HEK293 (cell line): ENCODE data around the gene NAA35.

ENCODE experiments used
- BCL11A ChIP-seq: fragments of 450-650 bp; formaldehyde crosslinking; IDR thresholded peaks from 2 replicates; pipeline ENCODE4 v1.5.1; 2016; ENCODE audit warnings: low read depth, missing biosample characterization, missing genetic modification characterization
- HOXD13 ChIP-seq: sonication (generic); formaldehyde crosslinking; IDR thresholded peaks from 2 replicates; pipeline ENCODE4 v1.8.0; 2022; ENCODE audit warnings: missing genetic modification reagents, borderline replicate concordance
- KLF10 ChIP-seq: fragments of 450-650 bp; IDR thresholded peaks from 2 replicates; pipeline ENCODE4 v1.5.1; 2018; ENCODE audit warnings: missing biosample characterization, mild to moderate bottlenecking, missing genetic modification characterization
- KLF7 ChIP-seq: fragments of 450-650 bp; formaldehyde crosslinking; IDR thresholded peaks from 2 replicates; pipeline ENCODE4 v1.5.1; 2016; ENCODE audit warnings: missing biosample characterization, missing genetic modification characterization, borderline replicate concordance
- MZF1 ChIP-seq: fragments of 450-650 bp; formaldehyde crosslinking; IDR thresholded peaks from 2 replicates; pipeline ENCODE4 v1.5.1; 2017; ENCODE audit warnings: missing biosample characterization, missing genetic modification characterization, borderline replicate concordance
- SCRT2 ChIP-seq: fragments of 450-650 bp; formaldehyde crosslinking; IDR thresholded peaks from 2 replicates; pipeline ENCODE4 v1.5.1; 2016; ENCODE audit warnings: missing biosample characterization, missing genetic modification characterization
- YY2 ChIP-seq: fragments of 450-650 bp; formaldehyde crosslinking; IDR thresholded peaks from 2 replicates; pipeline ENCODE4 v1.5.1; 2016; ENCODE audit warnings: missing biosample characterization, missing genetic modification characterization
- ZBTB20 ChIP-seq: fragments of 450-650 bp; formaldehyde crosslinking; IDR thresholded peaks from 2 replicates; pipeline ENCODE4 v1.5.1; 2016; ENCODE audit warnings: missing biosample characterization, missing genetic modification characterization
- ZNF112 ChIP-seq: fragments of 450-650 bp; formaldehyde crosslinking; IDR thresholded peaks from 2 replicates; pipeline ENCODE4 v1.5.0; 2017; ENCODE audit warnings: missing biosample characterization, missing genetic modification characterization
- ZNF140 ChIP-seq: fragments of 450-650 bp; formaldehyde crosslinking; IDR thresholded peaks from 2 replicates; pipeline ENCODE4 v1.5.1; 2016; ENCODE audit warnings: missing biosample characterization, missing genetic modification characterization
- ZNF148 ChIP-seq: fragments of 450-650 bp; formaldehyde crosslinking; IDR thresholded peaks from 2 replicates; pipeline ENCODE4 v1.5.0; 2017; ENCODE audit warnings: missing biosample characterization, missing genetic modification characterization, borderline replicate concordance
- ZNF2 ChIP-seq: fragments of 450-650 bp; formaldehyde crosslinking; IDR thresholded peaks from 2 replicates; pipeline ENCODE4 v1.5.1; 2016; ENCODE audit warnings: missing biosample characterization, missing genetic modification characterization
- ZNF292 ChIP-seq: fragments of 450-650 bp; formaldehyde crosslinking; IDR thresholded peaks from 2 replicates; pipeline ENCODE4 v1.5.1; 2016; ENCODE audit warnings: low read depth, missing biosample characterization, missing genetic modification characterization, borderline replicate concordance
- ZNF518A ChIP-seq: fragments of 450-650 bp; formaldehyde crosslinking; conservative IDR thresholded peaks from 2 replicates; pipeline ENCODE4 v1.5.1; 2016; ENCODE audit warnings: low read depth, missing biosample characterization, missing genetic modification characterization
- ZNF558 ChIP-seq: fragments of 450-650 bp; formaldehyde crosslinking; IDR thresholded peaks from 2 replicates; pipeline ENCODE4 v1.5.1; 2016; ENCODE audit warnings: missing biosample characterization, missing genetic modification characterization
- ZNF692 ChIP-seq: fragments of 450-650 bp; formaldehyde crosslinking; IDR thresholded peaks from 2 replicates; pipeline ENCODE4 v1.5.1; 2016; ENCODE audit warnings: missing biosample characterization, missing genetic modification characterization
- TF ChIP-seq, protein P1 (sequence below): fragments of 450-650 bp; formaldehyde crosslinking; IDR thresholded peaks from 2 replicates; pipeline ENCODE4 v1.5.1; 2016; ENCODE audit warnings: missing biosample characterization, missing genetic modification characterization
- TF ChIP-seq, protein P2 (sequence below): IDR thresholded peaks from 2 replicates; pipeline ENCODE4 v1.6.1; 2011; ENCODE audit warnings: mild to moderate bottlenecking, low read depth, low read length, borderline replicate concordance
- TF ChIP-seq, protein P3 (sequence below): fragments of 450-650 bp; formaldehyde crosslinking; IDR thresholded peaks from 2 replicates; pipeline ENCODE4 v1.5.1; 2016; ENCODE audit warnings: missing biosample characterization, missing genetic modification characterization

Gene NAA35

DNA sequence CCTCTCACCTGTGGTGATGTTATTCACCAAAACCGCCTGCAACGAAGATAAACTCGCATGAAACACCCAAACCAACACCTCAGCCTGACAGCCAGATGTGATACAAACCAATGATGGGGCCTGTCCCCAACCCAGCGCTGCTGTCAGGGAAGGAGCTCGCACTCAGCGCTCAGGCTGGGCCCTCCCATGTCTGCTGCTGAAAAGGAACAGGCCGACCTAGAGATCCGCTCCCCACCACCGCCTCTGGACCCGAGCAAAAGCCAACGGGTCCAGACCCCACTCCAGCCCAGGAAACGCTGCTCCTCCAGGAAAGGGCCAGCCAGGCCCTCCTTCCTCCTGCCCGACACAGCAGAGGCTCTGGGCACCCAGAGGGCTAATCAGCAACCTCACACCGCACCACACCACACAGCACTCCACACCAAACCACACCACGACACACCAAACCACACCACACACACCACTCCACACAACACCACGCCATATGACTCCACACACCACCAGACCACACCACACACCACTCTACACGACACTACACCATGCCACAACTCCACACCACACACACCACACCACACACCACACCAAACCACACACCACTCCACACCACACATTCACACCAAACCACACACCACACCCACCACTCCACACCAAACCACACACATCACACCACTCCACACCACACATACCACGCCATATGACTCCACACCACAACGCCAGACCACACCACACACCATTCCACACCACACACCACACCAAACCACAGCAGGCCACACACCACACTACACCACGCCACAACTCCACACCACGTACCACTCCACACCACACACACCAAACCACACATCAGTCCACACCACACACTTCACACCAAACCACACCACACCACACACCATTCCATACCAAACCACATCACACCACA, 111.9 kb downstream of the NAA35 start (continued):
- TF ChIP-seq ZBTB20 (tag by site-specific recombination) (peak; percentile 5; the same call in 1 of the 2 replicates), ZNF692 (no peak), ZNF112 (tag by site-specific recombination) (peak; percentile 53; the same call in 1 of the 2 replicates), HOXD13 (CRISPR knock-in tag) (no peak), KLF7 (no peak), ZNF558 (tag by site-specific recombination) (no peak), ZNF292 (tag by site-specific recombination) (no peak), MZF1 (tag by site-specific recombination) (no peak), ZNF518A (tag by site-specific recombination) (no peak), ZNF140 (tag by site-specific recombination) (no peak), YY2 (tag by site-specific recombination) (no peak), SCRT2 (tag by site-specific recombination) (no peak), KLF10 (no peak), BCL11A (tag by site-specific recombination) (no peak), ZNF148 (tag by site-specific recombination) (0 out of 2 replicates have a peak, but pooled peaks have one; percentile 22), ZNF2 (tag by site-specific recombination) (no peak; the same call in 1 of the 2 replicates)
- TF ChIP-seq, protein P1, sequence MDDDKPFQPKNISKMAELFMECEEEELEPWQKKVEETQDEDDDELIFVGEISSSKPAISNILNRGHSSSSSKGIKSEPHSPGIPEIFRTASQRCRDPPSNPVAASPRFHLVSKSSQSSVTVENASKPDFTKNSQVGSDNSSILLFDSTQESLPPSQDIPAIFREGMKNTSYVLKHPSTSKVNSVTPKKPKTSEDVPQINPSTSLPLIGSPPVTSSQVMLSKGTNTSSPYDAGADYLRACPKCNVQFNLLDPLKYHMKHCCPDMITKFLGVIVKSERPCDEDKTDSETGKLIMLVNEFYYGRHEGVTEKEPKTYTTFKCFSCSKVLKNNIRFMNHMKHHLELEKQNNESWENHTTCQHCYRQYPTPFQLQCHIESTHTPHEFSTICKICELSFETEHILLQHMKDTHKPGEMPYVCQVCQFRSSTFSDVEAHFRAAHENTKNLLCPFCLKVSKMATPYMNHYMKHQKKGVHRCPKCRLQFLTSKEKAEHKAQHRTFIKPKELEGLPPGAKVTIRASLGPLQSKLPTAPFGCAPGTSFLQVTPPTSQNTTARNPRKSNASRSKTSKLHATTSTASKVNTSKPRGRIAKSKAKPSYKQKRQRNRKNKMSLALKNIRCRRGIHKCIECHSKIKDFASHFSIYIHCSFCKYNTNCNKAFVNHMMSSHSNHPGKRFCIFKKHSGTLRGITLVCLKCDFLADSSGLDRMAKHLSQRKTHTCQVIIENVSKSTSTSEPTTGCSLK (tag by site-specific recombination), result no peak
- TF ChIP-seq, protein P2, sequence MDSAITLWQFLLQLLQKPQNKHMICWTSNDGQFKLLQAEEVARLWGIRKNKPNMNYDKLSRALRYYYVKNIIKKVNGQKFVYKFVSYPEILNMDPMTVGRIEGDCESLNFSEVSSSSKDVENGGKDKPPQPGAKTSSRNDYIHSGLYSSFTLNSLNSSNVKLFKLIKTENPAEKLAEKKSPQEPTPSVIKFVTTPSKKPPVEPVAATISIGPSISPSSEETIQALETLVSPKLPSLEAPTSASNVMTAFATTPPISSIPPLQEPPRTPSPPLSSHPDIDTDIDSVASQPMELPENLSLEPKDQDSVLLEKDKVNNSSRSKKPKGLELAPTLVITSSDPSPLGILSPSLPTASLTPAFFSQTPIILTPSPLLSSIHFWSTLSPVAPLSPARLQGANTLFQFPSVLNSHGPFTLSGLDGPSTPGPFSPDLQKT, result no peak
- TF ChIP-seq, protein P3, sequence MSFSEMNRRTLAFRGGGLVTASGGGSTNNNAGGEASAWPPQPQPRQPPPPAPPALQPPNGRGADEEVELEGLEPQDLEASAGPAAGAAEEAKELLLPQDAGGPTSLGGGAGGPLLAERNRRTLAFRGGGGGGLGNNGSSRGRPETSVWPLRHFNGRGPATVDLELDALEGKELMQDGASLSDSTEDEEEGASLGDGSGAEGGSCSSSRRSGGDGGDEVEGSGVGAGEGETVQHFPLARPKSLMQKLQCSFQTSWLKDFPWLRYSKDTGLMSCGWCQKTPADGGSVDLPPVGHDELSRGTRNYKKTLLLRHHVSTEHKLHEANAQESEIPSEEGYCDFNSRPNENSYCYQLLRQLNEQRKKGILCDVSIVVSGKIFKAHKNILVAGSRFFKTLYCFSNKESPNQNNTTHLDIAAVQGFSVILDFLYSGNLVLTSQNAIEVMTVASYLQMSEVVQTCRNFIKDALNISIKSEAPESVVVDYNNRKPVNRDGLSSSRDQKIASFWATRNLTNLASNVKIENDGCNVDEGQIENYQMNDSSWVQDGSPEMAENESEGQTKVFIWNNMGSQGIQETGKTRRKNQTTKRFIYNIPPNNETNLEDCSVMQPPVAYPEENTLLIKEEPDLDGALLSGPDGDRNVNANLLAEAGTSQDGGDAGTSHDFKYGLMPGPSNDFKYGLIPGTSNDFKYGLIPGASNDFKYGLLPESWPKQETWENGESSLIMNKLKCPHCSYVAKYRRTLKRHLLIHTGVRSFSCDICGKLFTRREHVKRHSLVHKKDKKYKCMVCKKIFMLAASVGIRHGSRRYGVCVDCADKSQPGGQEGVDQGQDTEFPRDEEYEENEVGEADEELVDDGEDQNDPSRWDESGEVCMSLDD (tag by site-specific recombination), result no peak
